Activated T-helper 17 cell treated with anti-CD3 and anti-CD28 coated beads, Interleukin-2, amount 50 U/mL, for 72 hours (primary cell): ENCODE measurements around the gene CCNY. TPM values are rescaled to one million over a fixed set of nuclear protein-coding genes. Genes with fewer than 3 reads are reported as not detected.
"Not testable (repeated sequence)": the region's sequence is repeated elsewhere in the genome, so short reads cannot be mapped to it uniquely, and the experiment has no call there.

ENCODE experiments used
- ATAC-seq: fragments of 150-1000 bp; cut with Tn5 transposase; replicated peaks from 2 replicates; pipeline ENCODE4 v1.10.0; 2021; ENCODE audit warnings: mild to moderate bottlenecking, moderate library complexity
- H3K27ac Mint-ChIP-seq: one replicate; pipeline ENCODE4 v1.8.0; 2022; ENCODE audit warnings: mixed read lengths
- H3K27me3 Mint-ChIP-seq: one replicate; pipeline ENCODE4 v1.8.0; 2022; ENCODE audit warnings: mixed read lengths
- H3K36me3 Mint-ChIP-seq: one replicate; pipeline ENCODE4 v1.8.0; 2022; ENCODE audit warnings: low read depth, mild to moderate bottlenecking, mixed read lengths
- H3K4me1 Mint-ChIP-seq: one replicate; pipeline ENCODE4 v1.8.0; 2022; ENCODE audit warnings: mixed read lengths
- H3K4me3 Mint-ChIP-seq: one replicate; pipeline ENCODE4 v1.8.0; 2022; ENCODE audit warnings: mild to moderate bottlenecking, mixed read lengths
- H3K9me3 Mint-ChIP-seq: one replicate; pipeline ENCODE4 v1.8.0; 2022; ENCODE audit warnings: mixed read lengths
- total RNA-seq, 2 donors: library from RNA; stranded (reverse); gene quantifications; one replicate each; pipeline ENCODE4 v1.2.3, GENCODE V29; 2022

CCNY gene
- 10 to 100 TPM; 29.4 to 42.3 TPM for total RNA-seq

- H3K4me1 Mint-ChIP-seq: peaks cover 37% of the 10 kb centered on the region
- ATAC-seq: peak; percentile 66
- H3K27me3 Mint-ChIP-seq: no peaks in the 10 kb centered on the region
- H3K27ac Mint-ChIP-seq: peak within 1 kb of the TSS; percentile 96
- peaks cover 23% of the 10 kb centered on the region for H3K36me3 Mint-ChIP-seq
- peak within 1 kb of the TSS; percentile 91 for H3K4me3 Mint-ChIP-seq
- no peaks in the 10 kb centered on the region for H3K9me3 Mint-ChIP-seq
Observed at GRCh38 chr10:35336084-35336831, at the start of gene CCNY. Gene CCNY, plus strand, starts transcription at chr10:35336509. Its CDS starts 545 bp downstream, at chr10:35337054.

- no peaks in the 10 kb centered on the region for H3K9me3 Mint-ChIP-seq
- H3K36me3 Mint-ChIP-seq: no peaks in the 10 kb centered on the region
- no peaks in the 10 kb centered on the region for H3K4me1 Mint-ChIP-seq
- no peak overlapping the region for H3K4me3 Mint-ChIP-seq
- no peak overlapping the region for H3K27ac Mint-ChIP-seq
- H3K27me3 Mint-ChIP-seq: no peaks in the 10 kb centered on the region
- ATAC-seq: no peak
Observed at GRCh38 chr10:35289198-35289597, 47.1 kb upstream of the CCNY start.

DNA sequence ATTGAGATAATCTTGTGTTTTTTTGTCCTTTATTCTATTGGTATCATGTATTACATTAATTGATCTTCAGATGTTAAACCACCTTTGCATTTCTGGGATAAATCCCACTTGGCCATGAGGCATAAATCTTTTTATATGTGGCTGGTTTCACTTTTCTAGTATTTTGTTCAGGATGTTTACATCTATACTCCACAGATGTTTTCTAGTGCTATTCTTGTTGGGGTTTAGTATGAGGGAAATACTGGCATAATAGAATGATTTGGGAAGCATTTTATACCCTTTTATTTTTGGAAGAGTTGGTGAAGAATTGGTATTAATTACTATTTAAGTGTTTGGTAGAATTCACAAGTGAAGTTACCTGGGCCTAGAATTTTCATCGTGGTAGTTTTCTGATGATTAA is 41.8 kb upstream of the CCNY start:
- no peak for ATAC-seq
- H3K4me1 Mint-ChIP-seq: no peaks in the 10 kb centered on the region
- H3K27me3 Mint-ChIP-seq: peaks cover 6% of the 10 kb centered on the region
- H3K4me3 Mint-ChIP-seq: no peak overlapping the region
- H3K36me3 Mint-ChIP-seq: no peaks in the 10 kb centered on the region
- no peak overlapping the region for H3K27ac Mint-ChIP-seq
- no peaks in the 10 kb centered on the region for H3K9me3 Mint-ChIP-seq

DNA sequence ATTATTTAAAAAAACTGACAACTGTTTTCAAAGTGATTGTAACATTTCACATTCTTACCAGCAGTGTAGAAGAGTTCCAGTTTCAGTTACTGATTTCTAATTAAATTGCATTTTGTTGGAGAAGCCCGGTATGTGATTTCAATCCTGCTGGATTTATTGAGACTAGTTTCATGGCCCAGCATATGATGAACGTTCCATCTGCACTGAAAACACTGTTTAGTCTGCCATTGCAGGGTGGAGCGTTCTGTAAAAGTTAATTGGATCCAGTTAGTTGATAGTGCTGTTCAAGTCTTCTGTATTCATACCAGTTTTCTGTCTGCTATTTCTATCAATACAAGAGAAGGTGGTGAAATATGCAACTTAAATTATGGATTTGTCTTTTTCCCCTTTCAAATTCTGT is 37.3 kb upstream of the CCNY start:
- no peak for ATAC-seq
- no peaks in the 10 kb centered on the region for H3K4me1 Mint-ChIP-seq
- no peak overlapping the region for H3K27ac Mint-ChIP-seq
- H3K36me3 Mint-ChIP-seq: no peaks in the 10 kb centered on the region
- H3K27me3 Mint-ChIP-seq: peaks cover 9% of the 10 kb centered on the region
- no peaks in the 10 kb centered on the region for H3K9me3 Mint-ChIP-seq
- no peak overlapping the region for H3K4me3 Mint-ChIP-seq

- Mint-ChIP-seq H3K27me3 (peaks cover 13% of the 10 kb centered on the region), H3K4me1 (no peaks in the 10 kb centered on the region), H3K27ac (no peak overlapping the region), H3K4me3 (no peak overlapping the region), H3K36me3 (no peaks in the 10 kb centered on the region), H3K9me3 (no peaks in the 10 kb centered on the region)
- no peak for ATAC-seq
Observed at GRCh38 chr10:35300063-35300699, 36.1 kb upstream of the CCNY start.

- no peaks in the 10 kb centered on the region for H3K9me3 Mint-ChIP-seq
- H3K4me3 Mint-ChIP-seq: no peak overlapping the region
- H3K27me3 Mint-ChIP-seq: peaks cover 31% of the 10 kb centered on the region
- no peak overlapping the region for H3K27ac Mint-ChIP-seq
- no peak for ATAC-seq
- no peaks in the 10 kb centered on the region for H3K36me3 Mint-ChIP-seq
- H3K4me1 Mint-ChIP-seq: no peaks in the 10 kb centered on the region
Observed at GRCh38 chr10:35304649-35305048, 31.7 kb upstream of the CCNY start.

- no peak overlapping the region for H3K4me3 Mint-ChIP-seq
- H3K4me1 Mint-ChIP-seq: no peaks in the 10 kb centered on the region
- H3K27me3 Mint-ChIP-seq: peaks cover 35% of the 10 kb centered on the region
- H3K27ac Mint-ChIP-seq: no peak overlapping the region
- ATAC-seq: peak; percentile 14
- no peaks in the 10 kb centered on the region for H3K36me3 Mint-ChIP-seq
- no peaks in the 10 kb centered on the region for H3K9me3 Mint-ChIP-seq
Observed at GRCh38 chr10:35306852-35307251, 29.5 kb upstream of the CCNY start.

- no peaks in the 10 kb centered on the region for H3K9me3 Mint-ChIP-seq
- ATAC-seq: no peak
- H3K27ac Mint-ChIP-seq: no peak overlapping the region
- H3K4me1 Mint-ChIP-seq: no peaks in the 10 kb centered on the region
- peaks cover 35% of the 10 kb centered on the region for H3K27me3 Mint-ChIP-seq
- H3K4me3 Mint-ChIP-seq: no peak overlapping the region
- H3K36me3 Mint-ChIP-seq: no peaks in the 10 kb centered on the region
Observed at GRCh38 chr10:35307297-35307696, 29.0 kb upstream of the CCNY start.

DNA sequence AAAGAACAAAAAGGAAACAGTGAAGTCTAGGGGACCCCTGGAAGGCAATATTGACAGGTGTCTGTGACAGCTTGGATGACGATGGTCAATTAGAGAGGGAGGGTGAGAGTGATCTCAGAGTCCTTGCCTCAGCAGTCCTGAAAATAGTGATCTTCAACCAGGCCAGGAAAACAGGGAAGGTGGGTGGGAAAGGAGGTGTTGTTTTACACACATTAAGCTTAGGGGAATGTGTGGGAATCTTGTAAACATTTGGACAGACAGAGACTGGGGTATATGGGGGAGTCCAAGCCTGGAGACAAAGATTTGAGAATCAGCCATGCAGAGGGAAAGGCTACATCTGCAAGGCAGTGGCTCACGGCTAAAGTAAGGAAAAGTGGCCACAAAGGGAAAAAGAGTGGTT is 27.5 kb upstream of the CCNY start:
- Mint-ChIP-seq H3K36me3 (no peaks in the 10 kb centered on the region), H3K4me1 (no peaks in the 10 kb centered on the region), H3K27ac (no peak overlapping the region), H3K9me3 (peaks cover 3% of the 10 kb centered on the region), H3K4me3 (no peak overlapping the region), H3K27me3 (peaks cover 34% of the 10 kb centered on the region)
- no peak for ATAC-seq

DNA sequence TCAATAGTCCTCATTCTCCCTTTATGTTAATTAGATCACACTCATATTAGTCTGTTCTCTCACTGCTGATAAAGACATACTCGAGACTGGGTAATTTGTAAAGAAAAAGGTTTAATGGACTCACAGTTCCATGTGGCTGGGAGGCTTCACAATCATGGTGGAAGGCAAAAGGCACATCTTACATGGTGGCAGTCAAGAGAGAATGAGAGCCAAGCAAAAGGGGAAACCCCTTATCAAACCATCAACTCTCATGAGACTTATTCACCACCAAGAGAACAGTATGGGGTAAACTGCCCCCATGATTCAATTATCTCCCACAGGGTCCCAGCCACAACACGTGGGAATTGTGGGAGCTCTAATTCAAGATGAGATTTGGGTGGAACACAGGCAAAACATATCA is 22.2 kb upstream of the CCNY start:
- H3K4me3 Mint-ChIP-seq, H3K27me3 Mint-ChIP-seq, ATAC-seq, H3K9me3 Mint-ChIP-seq, H3K27ac Mint-ChIP-seq, H3K4me1 Mint-ChIP-seq: not testable (repeated sequence)
- peaks cover 27% of the 10 kb centered on the region for H3K36me3 Mint-ChIP-seq

DNA sequence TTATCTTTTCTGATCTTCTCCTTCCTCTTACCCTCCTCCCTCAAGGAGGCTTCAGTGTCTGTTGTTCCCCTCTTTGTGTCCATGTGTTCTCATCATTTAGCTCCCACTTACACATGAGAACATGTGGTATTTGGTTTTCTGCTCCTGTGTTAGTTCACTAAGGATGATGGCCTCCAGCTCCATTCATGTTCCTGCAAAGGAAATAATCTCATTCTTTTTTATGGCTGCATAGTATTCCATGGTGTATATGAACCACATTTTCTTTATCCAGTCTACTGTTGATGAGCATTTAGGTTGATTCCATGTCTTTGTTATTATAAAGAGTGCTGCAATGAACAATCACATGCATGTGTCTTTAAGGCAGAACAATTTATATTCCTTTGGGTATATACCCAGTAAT is 21.1 kb upstream of the CCNY start:
- not testable (repeated sequence) for H3K27me3 Mint-ChIP-seq, H3K4me3 Mint-ChIP-seq, ATAC-seq, H3K27ac Mint-ChIP-seq, H3K4me1 Mint-ChIP-seq, H3K9me3 Mint-ChIP-seq
- peaks cover 34% of the 10 kb centered on the region for H3K36me3 Mint-ChIP-seq

GRCh38 chr10:35316218-35316967 is 19.9 kb upstream of the CCNY start:
- Mint-ChIP-seq H3K27me3 (no peaks in the 10 kb centered on the region), H3K4me3 (no peak overlapping the region), H3K4me1 (no peaks in the 10 kb centered on the region), H3K9me3 (peaks cover 7% of the 10 kb centered on the region), H3K36me3 (peaks cover 37% of the 10 kb centered on the region), H3K27ac (no peak overlapping the region)
- ATAC-seq: no peak

DNA sequence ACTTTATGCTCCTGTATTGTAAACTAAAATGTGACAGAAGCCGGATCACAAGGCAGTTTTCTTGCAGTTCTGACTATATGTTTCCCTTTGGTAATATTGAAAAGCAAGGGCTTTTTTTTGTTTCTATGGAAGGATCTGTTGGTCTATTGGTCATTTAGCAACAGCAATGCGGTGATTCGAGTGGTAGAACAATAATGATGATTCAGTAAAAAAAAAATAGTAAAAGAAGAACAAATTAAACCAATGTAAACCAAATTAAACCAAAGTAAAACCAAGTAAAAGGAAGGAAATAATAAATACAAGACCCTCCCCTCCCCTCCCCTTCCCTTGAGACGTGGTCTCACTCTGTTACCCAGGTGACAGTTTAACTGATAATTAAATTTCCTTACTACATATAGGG is 17.8 kb upstream of the CCNY start:
- ATAC-seq: no peak
- Mint-ChIP-seq H3K4me3 (no peak overlapping the region), H3K36me3 (peaks cover 52% of the 10 kb centered on the region)

GRCh38 chr10:35320341-35320740 is 16.0 kb upstream of the CCNY start:
- Mint-ChIP-seq H3K9me3 (peaks cover 4% of the 10 kb centered on the region), H3K4me3 (no peak overlapping the region), H3K4me1 (no peaks in the 10 kb centered on the region), H3K36me3 (peaks cover 56% of the 10 kb centered on the region), H3K27me3 (no peaks in the 10 kb centered on the region), H3K27ac (no peak overlapping the region)
- no peak for ATAC-seq

More for the DNA sequence above, 17.8 kb upstream of the CCNY start:
- no peak overlapping the region for H3K27ac Mint-ChIP-seq
- H3K27me3 Mint-ChIP-seq: no peaks in the 10 kb centered on the region
- peaks cover 8% of the 10 kb centered on the region for H3K9me3 Mint-ChIP-seq
- no peaks in the 10 kb centered on the region for H3K4me1 Mint-ChIP-seq

DNA sequence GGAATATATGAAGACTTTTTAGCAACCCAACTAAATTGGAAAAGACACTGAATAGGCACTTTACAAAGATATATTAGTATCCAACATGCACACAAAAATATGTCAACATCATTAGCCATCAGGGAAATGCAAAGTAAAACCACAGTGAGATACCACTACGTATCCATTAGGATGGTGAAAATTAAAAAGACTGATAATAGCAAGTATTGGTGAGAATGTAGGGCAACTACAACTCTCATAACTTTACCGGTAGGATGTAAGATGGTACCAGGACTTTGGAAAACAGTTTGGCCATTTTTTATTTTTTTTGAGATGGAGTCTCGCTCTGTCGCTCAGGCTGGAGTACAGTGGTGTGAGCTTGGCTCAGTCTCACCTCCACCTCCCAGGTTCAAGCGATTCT is 13.7 kb upstream of the CCNY start:
- Mint-ChIP-seq H3K36me3 (peaks cover 48% of the 10 kb centered on the region), H3K4me3 (no peak overlapping the region), H3K27me3 (no peaks in the 10 kb centered on the region)

More for the DNA sequence above, 13.7 kb upstream of the CCNY start:
- Mint-ChIP-seq H3K9me3 (peaks cover 4% of the 10 kb centered on the region), H3K4me1 (no peaks in the 10 kb centered on the region), H3K27ac (no peak overlapping the region)
- ATAC-seq: no peak
